LNCAP (cell line): Measurements from ENCODE around the gene IER5.

Experiments
- CTCF ChIP-seq: fragments of 450-650 bp; IDR thresholded peaks from 2 replicates; pipeline ENCODE4 v1.5.1; 2017; ENCODE audit warnings: mild to moderate bottlenecking

The IER5 gene

GRCh38 chr1:181089017-181089675 is 646 bp downstream of the IER5 start:
- no peak for TF ChIP-seq CTCF

GRCh38 chr1:181089676-181090544 is 1.4 kb downstream of the IER5 start:
- no peak for TF ChIP-seq CTCF

- TF ChIP-seq CTCF = no peak
Measured at GRCh38 chr1:181090641-181091126, 2.2 kb downstream of the IER5 start.

- TF ChIP-seq CTCF = no peak
Measured at GRCh38 chr1:181091309-181092040, 3.0 kb downstream of the IER5 start.

GRCh38 chr1:181092056-181092455 is 3.6 kb downstream of the IER5 start:
- TF ChIP-seq CTCF = no peak

- no peak for TF ChIP-seq CTCF
Measured at GRCh38 chr1:181092883-181093458, 4.5 kb downstream of the IER5 start.
